SW480 (cell line): Measurements from ENCODE around the gene SLC12A6.
"Not testable (repeated sequence)": the region's sequence is repeated elsewhere in the genome, so short reads cannot be mapped to it uniquely, and the experiment has no call there.

Experiments used
- DNase-seq: peaks from one replicate; pipeline ENCODE4 v3.0.0-alpha.2; 2016; ENCODE audit warnings: low spot score

The SLC12A6 gene

GRCh38 chr15:34337557-34338306, at the start of gene SLC12A6:
TSS of gene SLC12A6 (minus strand) at chr15:34337781. CDS start at chr15:34336680, 1,101 bp downstream.
- DNase-seq, result peak; percentile 85

- DNase-seq, result not testable (repeated sequence)
These were observed 44.4 kb upstream of the SLC12A6 start for GRCh38 chr15:34381829-34382521.

- DNase-seq, result not testable (repeated sequence)
These were observed 42.9 kb upstream of the SLC12A6 start for GRCh38 chr15:34380491-34380890.

DNA sequence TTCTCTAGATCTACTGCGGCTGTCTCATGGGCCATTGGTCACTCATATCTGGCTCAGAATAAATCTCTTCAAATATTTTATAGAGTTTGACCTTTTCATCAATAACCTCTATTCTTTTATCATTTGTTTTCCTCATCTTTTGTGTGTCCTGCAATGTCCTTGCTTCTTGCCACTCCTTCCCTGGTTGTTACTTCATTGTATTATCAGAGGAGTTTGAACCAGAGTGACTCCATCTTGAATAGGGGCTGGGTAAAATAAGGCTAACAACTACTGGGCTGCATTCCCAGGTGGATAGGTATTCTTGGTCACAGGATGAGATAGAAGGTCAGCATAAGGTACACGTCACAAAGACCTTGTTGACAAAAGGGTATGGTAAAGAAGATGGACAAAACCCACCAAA, 39.3 kb upstream of the SLC12A6 start:
- DNase-seq, result no peak

GRCh38 chr15:34375541-34375940, 38.0 kb upstream of the SLC12A6 start:
- DNase-seq, result not testable (repeated sequence)

- no peak for DNase-seq
These were observed 37.2 kb upstream of the SLC12A6 start for GRCh38 chr15:34374816-34375215.

- no peak for DNase-seq
These were observed 36.4 kb upstream of the SLC12A6 start for GRCh38 chr15:34373951-34374350.

DNA sequence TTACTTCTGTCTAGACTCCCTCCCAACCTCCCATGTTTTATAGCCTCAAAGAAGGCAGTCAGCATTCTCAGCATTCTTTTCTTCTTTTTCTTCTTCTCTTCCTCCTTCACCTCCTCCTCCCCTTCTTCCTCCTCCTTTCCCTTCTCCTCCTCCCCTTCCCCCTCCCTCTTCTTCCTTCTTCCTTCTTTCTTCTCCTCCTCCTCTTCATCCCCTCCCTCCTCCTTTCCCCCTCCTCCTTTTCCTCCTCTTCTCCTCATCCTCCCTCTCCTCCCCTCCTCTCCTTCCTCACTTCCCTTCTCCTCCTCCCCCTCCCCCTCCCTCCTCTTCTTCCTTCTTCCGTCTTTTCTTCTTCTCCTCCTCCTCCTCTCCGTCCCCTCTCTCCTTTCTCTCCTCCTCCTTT, 33.1 kb upstream of the SLC12A6 start:
- DNase-seq, result no peak

GRCh38 chr15:34370129-34370528, 32.5 kb upstream of the SLC12A6 start:
- DNase-seq, result no peak

DNA sequence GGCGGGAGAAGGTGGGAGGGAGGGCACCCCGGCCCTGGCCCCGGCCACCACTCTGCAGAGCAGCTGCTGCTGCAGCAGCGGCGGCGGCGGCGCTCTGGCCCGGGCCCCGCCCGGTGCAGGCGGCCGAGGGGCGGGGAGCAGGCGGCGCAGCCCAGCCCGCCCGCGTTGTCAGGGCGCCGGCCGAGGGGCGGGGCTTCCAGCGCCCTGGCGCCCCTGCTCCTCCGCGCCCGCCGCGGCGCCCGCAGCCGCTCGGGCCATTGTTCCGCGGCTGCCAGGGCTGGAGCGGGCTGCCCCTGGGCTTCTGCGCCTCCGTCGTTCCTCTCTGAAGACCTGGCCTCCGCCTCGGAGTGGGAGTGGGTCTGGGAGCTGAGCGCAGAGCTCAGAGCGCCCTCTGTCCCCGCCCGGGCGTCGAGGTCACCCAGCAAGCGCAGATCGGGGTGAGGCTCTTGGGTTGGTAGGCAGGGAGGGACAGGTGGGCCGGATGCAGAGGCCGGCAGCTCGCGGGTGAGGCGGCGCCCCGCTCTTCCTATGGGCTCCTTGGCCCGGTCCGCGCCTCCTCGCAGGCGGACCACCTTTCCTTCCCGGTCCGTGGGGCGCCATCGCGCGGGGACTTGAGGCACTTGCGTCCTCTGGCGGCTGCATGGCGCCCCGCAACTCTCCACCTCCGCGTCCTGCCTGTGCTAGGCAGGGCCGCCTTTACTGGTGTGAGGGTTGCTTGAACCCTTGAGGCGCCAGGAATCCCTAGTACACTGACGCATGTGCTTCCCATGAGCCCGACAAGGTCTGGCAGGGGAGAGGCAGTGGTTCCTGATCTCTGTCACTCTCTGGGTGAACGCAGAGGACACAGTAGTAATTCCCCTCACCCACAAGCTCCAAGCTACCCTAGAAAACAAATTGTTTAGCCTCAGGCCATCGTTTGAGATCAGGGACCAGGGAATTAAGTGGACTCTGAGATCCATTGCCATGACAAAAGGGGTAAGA, 29.8 kb upstream of the SLC12A6 start, which contains the start of gene LPCAT4:
Gene LPCAT4 (minus strand): TSS at position 96 of the 981 bp plus-strand sequence. CDS start 96 bp downstream, outside the sequence.
- DNase-seq, result peak; percentile 84

DNA sequence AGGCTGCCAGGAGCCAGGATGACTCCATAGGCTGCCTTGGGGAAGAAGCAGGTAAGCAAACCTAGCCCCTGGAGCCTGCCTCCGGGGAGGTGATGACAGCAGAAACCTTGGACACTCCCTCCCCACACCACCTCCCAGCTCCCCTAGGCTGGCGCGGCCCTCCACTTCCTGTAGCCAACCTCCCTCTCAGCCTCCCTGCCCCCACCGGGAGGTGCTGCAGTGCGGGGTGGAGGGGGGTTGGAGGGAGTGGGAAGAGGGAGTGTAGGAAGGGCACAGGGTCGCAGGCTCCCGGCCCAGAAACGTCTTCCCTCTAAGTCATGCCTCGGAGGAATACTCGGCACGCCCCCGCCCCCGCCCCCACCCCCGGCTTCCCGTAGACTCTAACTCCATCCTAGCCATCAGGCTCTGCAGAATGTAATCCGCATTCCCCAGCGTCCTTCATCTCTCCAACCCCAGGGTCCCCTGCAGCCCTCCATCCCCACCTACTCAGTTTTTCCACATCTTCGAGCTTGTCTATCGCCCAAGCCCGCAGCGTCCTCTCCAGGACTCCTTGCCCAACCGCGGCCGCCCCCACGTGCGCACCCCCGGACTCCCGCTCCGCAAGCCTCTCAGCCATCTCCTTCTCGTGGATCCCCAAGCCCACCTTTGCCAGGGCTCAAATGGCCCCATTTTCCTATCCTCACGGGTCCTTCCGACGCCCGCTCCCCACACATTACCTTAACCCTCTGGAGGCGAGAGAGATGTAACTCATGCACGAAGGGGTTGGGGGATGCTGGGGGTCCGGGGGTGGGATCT, 28.9 kb upstream of the SLC12A6 start:
- DNase-seq, result peak; percentile 55

GRCh38 chr15:34365836-34366235, 28.3 kb upstream of the SLC12A6 start:
- DNase-seq, result no peak

DNA sequence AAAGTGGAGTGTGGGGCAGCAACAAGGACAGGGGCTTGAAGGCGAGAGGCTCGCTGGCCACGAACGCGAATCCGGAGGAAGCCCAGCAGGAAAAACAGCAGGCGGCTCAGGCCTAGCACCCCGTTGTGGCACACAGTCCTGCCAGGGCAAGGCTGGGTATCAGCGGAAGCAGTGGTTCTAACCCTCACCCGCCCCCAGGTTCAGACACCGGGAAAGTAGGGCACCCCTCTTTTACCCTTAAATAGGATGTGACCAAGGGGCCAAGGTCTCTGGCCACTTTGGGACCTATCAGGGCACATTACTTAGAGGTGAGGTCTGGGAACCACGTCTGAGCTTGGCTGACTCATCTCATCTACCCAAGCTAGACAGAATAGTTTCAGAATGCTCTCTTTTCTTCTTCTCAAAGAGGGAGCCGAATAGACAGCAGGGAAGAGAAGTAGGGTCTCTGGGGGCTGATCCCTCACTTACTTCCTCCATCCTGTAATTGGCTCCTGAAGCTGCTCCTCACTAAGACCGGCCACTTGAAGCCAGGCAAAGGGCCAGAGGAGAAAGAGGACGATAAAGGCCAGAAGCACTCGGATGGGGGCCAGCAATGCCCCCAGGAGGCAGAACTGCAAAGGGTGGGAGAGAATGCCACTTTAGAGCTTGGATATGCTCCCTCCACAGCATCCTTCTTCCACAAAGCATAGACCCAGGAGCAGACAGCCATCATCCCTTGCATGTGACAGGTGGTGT, 27.7 kb upstream of the SLC12A6 start:
- DNase-seq, result no peak

GRCh38 chr15:34364041-34364440, 26.5 kb upstream of the SLC12A6 start:
- DNase-seq, result no peak

DNA sequence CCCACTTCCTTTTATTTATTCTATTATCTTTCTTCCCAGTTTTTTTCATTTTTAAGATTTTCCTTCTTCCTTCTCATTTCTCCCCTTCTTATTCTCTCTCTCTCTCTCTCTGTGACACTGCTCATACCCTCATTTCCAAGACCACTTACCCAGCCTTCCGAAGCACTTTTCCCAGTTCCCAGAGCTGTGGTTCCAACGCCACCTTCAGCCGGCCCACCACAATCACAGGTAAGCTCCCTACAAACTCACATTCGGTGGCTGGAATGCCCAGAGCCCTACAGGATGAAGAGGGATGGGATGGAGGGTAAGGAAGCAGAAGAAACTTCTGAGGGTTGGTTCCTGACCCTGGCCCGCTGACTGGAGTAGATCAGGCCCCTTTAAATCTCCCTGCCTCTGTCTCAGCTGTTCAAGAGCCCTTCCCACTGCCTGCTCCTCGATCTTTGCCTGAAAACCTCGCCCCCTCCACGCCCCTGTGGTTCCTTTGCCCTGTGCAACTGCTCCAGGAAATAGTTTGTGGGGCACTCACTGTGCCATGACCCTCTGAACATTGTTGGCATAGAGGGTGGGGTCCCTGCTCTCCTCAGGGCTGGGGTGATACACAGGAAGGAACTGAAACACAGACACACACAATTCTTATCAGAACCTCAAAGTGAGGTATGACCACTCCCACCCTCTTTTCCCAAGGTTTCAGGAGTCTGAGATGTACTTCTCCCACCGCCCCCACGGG, 24.6 kb upstream of the SLC12A6 start:
- no peak for DNase-seq

- no peak for DNase-seq
These were observed 23.7 kb upstream of the SLC12A6 start for GRCh38 chr15:34361278-34361677.

DNA sequence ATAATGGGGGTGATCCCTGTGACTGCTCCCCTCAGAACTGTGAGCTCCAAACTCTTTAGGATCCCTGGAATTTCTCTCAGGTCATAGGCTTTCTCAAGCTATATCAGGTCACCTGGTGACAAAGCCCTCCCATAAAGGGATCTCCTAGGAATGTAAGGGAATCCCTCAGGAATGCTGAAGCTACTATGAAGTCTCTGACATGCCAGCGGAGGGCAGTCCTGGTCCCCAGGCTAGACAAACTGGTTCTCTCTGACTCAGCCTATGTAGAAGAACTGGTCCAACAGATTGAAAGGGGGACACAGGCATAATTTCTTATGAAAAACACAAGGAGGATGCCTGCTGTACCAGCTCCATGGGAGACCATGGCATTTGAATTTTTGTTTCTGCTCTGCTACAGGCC, 22.7 kb upstream of the SLC12A6 start:
- peak; percentile 16 for DNase-seq

- DNase-seq, result no peak
These were observed 21.8 kb upstream of the SLC12A6 start for GRCh38 chr15:34359416-34359815.

GRCh38 chr15:34358948-34359347, 21.4 kb upstream of the SLC12A6 start:
- DNase-seq, result no peak

GRCh38 chr15:34358367-34358766, 20.8 kb upstream of the SLC12A6 start:
- no peak for DNase-seq
